HG03442 (cell line): ENCODE measurements around the gene KCNK7.
"Not testable (repeated sequence)": the region's sequence is repeated elsewhere in the genome, so short reads cannot be mapped to it uniquely, and the experiment has no call there.

Source experiments
- ATAC-seq: cut with Tn5 transposase; IDR thresholded peaks from one replicate; pipeline ENCODE4 v1.9.1; 2021; ENCODE audit warnings: mild to moderate bottlenecking, moderate library complexity; ENCODE audit not compliant: unreplicated experiment

Gene KCNK7, protein sequence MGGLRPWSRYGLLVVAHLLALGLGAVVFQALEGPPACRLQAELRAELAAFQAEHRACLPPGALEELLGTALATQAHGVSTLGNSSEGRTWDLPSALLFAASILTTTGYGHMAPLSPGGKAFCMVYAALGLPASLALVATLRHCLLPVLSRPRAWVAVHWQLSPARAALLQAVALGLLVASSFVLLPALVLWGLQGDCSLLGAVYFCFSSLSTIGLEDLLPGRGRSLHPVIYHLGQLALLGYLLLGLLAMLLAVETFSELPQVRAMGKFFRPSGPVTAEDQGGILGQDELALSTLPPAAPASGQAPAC

DNA sequence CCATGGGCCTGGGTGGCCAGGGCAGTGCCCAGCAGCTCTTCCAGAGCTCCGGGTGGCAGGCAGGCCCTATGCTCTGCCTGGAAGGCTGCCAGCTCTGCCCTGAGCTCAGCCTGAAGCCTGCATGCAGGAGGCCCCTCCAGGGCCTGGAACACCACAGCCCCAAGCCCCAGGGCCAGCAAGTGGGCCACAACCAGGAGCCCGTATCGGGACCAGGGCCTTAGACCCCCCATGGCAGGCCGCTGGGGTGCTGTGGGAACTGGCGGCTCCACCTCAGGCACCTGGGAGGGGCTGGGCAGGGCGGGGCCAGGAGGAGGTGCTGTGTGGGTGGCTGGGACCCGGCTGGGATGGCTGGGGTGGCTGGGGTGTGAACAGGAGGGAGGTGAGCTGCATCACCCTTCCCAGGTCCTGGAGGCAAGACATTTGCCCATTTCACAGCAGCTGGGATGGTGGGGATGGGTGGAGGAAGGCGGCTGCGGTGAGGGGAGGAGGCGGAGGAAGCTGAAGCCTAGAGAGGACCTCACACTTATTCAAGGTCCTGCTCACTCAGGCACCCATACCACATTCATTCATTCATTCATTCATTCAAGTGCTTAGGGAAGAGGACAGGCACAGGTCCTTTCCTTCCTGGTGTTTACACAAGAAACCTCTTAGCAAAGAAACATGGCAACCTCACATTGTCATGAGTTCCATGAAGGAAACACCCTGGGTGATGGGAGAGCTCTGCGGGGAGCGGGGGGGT, at the start of gene KCNK7:
TSS of gene KCNK7 (minus strand) at position 258 of the 739 bp plus-strand sequence. CDS start at position 230, 28 bp downstream.
- no peak for ATAC-seq

DNA sequence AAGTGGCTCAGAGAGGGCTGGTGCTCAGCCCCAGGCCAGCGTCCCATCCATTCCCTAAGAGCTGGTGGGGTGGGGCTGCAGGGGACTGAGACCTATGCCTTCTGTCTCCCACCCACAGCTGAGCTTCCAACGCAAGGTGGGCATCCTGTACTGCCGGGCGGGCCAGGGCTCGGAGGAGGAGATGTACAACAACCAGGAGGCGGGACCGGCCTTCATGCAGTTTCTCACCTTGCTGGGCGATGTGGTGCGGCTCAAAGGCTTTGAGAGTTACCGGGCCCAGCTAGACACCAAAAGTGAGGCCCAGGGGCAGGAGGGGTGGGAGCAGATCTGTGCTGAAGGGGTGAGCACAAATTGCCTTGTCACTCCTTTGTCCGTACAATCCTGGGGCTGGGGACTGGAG, 49.2 kb upstream of the KCNK7 start:
- ATAC-seq: no peak

DNA sequence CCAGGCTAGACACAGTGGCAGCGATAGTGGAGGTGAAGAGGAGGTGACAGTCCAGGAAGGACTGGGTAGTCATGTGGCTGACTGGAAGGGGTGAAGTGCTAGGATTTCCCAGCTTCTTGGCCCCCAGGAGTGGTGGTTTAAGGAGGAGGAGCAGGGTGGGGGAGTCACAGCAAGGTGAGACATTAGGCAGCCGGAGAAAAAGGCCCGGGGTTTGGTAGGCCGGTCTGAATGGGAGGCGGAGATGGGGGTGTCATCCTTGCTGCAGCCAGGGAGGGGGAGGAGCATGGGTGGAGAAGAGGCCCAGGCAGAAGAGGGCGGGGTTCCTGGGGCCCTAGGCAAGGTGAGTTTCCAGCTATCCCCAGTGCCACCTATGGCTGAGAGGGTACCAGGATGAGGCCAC, 48.4 kb upstream of the KCNK7 start:
- no peak for ATAC-seq

DNA sequence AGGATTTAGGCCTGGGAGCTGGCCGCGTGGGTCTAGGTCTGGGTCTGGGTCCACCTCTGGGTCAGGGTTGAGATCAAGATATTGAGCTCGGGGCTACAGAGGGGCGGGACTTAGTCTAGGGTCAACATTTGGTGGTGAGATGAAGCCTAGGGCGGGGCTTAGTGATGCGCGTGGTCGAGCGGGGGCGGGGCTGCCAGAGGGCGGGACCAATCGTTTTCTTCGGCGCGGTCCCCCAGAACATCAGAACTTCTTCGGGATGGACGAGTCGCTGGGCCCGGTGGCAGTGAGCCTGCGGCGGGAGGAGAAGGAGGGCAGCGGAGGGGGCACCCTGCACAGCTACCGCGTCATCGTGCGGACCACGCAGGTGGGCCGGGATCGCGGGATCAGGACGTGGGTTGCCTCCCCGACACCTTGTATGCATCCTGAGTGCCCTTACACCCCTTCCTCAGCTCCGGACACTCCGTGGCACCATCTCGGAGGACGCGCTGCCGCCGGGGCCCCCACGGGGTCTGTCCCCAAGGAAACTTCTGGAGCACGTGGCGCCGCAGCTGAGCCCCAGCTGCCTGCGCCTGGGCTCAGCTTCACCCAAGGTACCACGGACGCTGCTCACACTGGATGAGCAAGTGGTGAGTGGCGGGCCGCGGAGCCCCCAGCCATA, 46.5 kb upstream of the KCNK7 start:
- ATAC-seq: no peak

DNA sequence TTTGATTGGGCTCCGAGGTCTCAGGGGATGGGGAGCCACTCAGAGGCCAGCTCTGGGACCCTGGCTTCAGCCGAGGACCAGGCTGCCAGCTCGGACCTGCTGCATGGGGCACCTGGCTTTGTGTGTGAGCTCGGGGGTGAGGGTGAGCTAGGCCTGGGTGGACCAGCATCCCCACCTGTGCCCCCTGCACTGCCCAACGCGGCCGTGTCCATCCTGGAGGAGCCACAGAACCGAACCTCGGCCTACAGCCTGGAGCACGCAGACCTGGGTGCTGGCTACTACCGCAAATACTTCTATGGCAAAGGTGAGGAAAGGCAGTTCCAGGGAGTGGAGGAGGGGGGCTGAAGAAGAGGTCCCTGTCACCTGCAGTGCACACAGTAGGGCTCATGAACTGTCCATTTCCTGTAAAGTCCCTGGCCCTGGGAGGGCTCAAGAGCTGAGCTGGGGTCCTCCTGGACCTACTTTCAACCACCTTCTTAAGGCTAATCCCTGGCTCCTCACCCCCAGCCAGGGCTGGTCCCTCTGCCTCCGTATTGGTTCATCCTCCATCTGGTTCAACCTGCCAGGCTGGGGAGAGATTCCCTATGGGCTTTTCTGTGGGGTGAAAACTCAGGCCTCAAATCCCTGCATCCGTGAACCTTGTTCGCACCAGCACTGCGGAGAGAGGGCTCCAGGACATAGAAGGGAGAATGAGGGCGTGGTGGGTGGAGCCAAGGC, 45.9 kb upstream of the KCNK7 start:
- ATAC-seq: no peak

DNA sequence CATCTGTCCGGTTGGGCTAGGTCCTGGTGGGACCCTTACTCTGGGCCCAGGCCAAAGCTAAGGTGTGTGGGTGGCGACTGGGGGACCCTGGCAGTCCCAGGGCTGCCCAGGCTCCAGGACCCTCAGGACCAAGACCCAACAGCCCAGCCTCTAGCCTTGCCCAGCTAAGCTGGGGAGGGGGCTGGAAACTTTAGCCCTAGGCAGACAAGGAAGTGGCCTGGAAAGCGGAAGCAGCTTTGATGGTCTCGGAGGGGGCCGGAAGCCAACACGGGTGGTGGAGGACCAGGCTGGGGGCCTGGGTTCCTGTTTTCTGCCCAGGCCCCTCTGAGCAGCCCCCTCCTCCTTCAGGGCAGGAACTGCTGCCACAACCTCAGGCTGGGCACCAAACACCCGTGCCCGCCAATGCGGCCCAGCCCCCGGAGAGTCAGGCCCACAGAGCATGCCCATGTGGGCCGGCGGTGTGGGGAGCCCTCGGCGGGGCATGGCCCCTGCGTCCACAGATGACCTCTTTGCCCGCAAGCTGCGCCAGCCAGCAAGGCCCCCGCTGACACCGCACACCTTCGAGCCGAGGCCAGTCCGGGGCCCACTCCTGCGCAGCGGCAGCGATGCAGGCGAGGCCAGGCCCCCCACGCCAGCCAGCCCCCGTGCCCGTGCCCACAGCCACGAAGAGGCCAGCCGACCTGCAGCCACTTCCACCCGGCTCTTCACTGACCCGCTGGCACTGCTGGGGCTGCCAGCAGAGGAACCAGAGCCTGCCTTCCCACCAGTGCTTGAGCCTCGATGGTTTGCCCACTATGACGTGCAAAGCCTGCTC, 45.1 kb upstream of the KCNK7 start:
- no peak for ATAC-seq

DNA sequence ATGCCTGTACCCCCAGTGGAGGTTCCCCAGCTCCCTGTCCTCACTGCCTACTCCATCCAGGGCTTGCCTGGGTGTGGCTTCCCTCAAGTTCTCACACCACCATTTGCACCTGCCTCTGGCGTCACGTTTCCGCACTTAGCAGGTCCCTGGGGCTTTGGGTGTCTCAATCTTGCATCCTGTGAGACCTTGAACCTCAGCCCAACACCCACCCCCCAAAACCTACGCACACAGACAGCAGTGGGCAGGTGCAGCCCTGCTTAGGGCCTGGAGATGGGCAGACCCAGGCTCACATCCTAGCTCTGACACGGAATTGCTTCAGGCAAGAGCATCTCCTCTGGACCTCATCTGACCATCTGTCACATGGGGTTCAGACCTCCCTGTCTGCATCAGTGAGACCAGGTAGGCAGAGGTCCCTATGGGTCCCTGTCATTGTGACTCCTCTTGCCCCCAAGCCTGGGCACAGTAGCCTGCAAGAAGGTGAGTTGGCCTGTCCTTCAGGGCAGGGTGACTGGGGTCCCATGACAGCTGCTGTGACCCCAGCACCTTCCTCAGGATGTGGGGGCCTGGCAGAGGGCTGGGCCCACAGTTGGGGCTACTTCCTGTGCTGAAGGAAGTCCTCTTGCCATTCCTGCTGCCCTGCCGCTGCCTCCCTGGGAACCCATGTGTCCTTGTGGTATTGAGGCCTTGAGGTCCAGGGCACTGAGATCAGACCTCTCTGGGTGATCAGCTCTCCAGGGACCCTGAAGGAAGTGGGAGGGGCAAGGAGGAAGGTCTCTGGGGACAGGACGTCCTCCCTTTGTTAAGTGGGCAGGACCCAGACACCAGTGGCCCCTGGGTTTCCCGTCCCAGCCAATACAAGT, 44.3 kb upstream of the KCNK7 start:
- peak; percentile 30 for ATAC-seq

DNA sequence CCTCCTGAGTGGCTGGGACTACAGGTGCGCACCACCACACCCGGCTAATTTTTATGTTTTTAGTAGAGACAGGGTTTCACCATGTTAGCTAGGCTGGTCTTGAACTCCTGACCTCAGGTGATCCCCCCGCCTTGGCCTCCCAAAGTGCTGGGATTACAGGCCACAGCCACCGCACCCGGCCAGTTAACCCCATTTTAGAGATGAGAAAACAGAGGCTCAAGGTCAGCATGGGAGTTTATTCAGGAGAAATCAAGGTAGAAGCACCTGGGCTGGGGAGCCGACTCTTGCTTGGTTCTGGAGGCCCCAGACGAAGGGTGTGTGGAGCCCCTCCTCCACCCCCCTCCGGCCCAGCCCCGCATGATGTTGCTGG, 43.6 kb upstream of the KCNK7 start:
- not testable (repeated sequence) for ATAC-seq

DNA sequence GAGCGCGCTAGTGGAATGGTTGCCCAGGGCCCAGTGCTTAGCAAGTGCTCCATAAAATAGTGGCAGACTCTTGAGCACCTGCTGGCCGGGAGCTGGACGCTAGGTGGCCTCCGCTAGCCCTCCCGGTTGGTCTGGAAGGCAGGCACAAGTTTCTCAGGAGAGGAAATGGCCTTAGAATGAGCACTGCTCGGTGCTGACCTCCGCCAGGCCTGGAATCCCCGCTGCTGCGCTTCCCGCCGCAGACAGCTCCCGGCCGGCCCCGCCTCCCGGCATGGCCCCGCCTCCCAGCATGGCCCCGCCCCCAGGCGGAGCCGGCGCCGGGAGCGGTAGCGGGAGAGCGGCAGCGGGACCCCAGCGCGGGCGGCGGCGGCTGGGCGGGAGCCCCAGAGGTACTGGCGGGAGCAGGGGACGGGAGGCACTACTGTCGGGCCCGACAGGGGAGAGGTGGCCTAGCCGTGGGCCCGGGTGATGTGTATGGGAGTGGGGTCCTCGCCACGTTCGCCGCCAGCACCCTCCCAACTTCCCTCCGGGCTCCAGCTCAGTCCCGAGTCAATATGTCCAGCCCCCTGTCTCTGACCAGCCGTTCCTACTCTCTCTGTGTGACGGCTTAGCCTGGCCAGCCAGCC, 42.3 kb upstream of the KCNK7 start, which contains the start of gene SIPA1:
TSS of gene SIPA1 (plus strand) at position 308 of the 626 bp plus-strand sequence. CDS start 2,821 bp downstream, outside the sequence.
- ATAC-seq: peak; percentile 38

DNA sequence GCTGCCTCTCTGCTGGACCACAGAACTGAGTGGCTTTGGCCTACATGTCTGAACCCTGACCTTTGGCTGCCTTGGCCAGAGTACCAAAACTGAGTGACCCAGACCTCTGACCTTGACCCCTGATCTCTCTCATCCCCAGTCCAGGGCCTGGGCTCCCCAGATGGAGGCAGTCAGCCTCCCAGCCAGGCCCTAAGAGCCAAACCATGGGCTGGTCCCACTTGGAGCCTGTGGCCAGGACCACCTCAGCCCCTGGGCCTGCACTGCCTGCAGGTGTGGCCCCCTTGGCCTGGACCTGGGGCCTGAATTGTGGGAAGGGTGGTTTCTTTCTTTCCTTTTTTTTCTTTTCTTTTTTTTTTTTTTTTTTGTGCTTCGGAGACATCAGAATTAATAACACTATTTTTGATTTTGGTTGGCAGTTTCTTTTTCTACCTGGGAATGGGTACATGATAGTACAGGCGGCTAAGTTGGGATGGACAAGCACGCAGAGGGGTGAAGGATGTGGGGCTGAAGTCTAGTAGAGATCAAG, 41.5 kb upstream of the KCNK7 start:
- ATAC-seq: no peak

DNA sequence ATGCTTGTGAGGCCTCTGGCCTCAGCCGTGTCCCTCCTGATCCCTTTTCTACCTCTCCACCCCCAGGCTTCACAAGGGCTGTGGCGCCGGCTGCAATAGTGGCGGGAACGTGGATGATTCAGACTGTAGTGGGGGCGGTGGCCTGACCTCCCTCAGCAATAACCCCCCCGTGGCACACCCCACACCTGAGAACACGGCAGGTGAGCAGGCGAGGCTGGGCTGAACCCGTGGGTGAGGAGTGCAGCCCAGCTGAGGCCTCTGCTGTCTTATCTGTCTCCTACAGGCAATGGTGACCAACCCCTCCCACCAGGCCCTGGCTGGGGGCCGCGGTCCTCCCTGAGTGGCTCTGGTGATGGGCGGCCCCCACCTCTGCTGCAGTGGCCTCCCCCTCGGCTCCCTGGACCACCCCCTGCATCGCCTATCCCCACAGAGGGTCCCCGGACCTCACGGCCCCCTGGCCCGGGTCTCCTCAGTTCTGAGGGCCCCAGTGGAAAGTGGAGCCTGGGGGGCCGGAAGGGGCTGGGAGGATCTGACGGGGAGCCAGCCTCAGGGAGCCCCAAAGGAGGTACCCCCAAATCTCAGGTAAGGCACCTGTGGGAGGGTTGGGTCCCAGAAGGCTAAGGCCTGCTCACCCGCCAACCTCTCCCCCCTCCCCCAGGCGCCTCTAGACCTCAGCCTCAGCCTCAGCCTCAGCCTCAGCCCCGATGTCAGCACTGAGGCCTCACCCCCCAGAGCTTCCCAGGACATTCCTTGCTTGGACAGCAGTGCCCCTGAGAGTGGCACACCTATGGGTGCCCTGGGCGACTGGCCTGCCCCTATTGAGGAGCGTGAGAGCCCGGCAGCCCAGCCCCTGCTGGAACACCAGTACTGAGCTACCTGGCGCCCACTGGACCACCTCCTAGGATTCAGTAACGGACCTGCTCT, 40.8 kb upstream of the KCNK7 start:
- ATAC-seq: no peak

DNA sequence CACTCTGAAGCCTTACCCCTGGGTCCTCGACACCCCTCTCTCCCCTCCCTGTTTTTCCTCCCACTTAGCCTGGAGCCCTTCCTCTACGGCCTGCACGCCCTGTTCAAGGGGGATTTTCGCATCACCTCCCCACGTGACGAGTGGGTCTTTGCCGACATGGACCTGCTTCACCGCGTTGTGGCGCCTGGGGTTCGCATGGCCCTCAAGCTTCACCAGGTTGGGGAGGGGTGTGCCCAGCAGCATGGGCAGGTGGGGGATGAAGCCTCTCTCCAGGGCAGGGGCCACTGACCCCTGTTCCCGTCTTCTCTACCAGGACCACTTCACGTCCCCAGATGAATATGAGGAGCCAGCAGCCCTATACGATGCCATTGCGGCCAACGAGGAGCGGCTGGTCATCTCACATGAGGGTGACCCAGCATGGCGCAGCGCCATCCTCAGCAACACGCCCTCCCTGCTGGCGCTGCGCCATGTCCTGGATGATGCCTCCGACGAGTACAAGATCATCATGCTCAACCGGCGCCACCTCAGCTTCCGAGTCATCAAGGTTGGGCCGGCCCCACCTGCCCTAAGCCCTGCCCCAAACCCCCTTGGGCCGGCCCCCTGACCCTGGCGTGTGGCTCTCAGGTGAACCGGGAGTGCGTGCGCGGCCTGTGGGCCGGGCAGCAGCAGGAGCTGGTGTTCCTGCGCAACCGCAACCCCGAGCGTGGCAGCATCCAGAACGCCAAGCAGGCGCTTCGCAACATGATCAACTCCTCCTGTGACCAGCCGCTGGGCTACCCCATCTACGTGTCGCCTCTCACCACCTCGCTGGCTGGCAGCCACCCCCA, 39.5 kb upstream of the KCNK7 start:
- no peak for ATAC-seq

DNA sequence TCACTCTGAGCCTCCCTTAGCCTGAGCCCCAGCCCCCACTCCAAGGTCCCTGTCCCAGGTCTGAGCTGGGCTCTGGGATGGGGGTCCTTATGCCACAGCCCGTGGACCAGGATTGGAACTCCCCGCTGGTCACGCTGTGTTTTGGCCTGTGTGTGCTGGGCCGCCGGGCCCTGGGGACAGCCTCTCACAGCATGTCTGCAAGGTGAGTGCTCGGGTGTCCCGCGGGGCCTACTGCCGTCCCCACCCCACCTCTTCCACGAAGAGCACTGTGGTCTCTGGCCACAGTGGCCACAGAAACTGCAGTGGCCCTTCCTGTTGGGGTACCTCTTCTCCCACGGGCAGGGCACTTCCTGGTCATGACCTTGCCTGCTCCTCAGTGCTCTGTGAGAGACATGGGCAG, 38.8 kb upstream of the KCNK7 start:
- no peak for ATAC-seq

DNA sequence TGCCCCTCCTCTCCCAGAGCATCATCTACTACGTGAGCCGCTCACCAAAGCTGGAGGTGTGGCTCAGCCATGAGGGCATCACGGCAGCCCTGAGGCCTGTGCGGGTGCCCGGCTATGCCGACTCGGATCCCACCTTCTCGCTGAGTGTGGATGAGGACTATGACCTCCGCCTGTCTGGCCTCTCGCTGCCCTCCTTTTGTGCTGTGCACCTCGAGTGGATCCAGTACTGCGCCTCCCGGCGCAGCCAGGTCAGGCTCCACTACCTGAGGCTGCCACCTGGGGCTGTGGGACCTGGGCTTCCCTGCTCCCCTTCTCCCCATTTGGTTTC, 38.5 kb upstream of the KCNK7 start:
- no peak for ATAC-seq

DNA sequence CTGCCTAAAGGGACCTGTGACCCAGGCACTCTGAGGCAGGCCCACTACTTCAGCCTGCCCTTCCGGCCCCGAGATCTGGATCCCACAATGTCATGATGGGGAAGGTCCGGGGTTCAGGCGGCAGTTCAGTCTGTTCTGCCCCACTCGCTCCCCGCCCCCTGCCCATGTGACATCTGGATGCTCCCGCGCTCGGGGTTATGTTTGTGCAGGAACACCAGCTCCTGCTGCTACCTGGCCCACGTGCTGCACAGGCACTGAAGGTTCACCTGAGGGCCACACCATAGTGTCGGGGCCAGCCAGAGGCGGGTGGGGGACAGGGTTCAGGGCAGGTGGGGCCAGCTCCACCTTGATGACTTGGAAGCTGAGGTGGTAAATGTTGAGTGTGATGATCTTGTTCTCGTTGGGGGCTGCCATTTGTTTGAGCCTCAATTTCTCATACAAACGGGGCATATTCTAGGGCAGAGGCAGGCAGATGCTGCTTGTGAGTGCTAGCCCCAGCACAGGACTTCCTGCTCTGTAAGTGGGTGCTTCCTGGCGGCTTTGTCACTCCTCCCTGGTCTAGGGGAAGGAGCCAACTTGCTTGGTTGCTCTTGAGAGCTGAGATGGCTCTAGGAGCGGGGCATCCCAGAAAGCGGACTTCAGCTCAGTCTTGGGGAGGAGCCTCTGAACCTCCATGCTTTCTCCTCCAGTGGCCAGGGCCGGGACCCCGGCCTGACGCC, 37.9 kb upstream of the KCNK7 start:
- ATAC-seq: no peak

DNA sequence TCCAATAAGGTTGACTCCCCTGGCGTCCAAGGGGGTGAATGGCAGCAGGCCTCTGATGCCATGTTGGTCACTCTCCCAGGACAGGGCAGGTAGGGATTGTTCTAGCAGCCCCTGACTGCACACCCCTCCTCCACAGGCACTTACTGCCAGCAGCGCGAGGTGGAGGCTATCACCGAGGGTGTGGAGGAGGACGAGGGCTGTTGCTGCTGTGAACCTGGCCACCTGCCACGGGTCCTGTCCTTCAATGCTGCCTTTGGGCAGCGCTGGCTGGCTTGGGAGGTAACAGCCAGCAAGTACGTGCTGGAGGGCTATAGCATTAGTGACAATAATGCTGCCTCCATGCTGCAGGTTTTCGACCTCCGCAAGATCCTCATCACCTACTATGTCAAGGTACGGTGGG, 34.6 kb upstream of the KCNK7 start:
- ATAC-seq: no peak
